ENCODE results near the gene ADAMTSL3.

ADAMTSL3 gene

GRCh38 chr15:83653639-83654378, at the start of gene ADAMTSL3:
TSS of gene ADAMTSL3 (plus strand) at chr15:83654123. CDS start at chr15:83655762, 1,639 bp downstream.
- peak in 1 of 3 experiments; percentile 3 for DNase-seq

- no peak for DNase-seq
These were observed 49.4 kb upstream of the ADAMTSL3 start for GRCh38 chr15:83604549-83604948.

GRCh38 chr15:83605111-83605945, 48.6 kb upstream of the ADAMTSL3 start:
- no peak for DNase-seq

- no peak for DNase-seq
These were observed 43.8 kb upstream of the ADAMTSL3 start for GRCh38 chr15:83610132-83610531.

GRCh38 chr15:83610901-83611685, 42.8 kb upstream of the ADAMTSL3 start:
- no peak for DNase-seq

- no peak for DNase-seq
These were observed 41.7 kb upstream of the ADAMTSL3 start for GRCh38 chr15:83612226-83612625.

GRCh38 chr15:83612898-83613635, 40.9 kb upstream of the ADAMTSL3 start:
- no peak for DNase-seq

- DNase-seq = no peak
These were observed 40.2 kb upstream of the ADAMTSL3 start for GRCh38 chr15:83613714-83614113.

GRCh38 chr15:83616840-83617239, 37.1 kb upstream of the ADAMTSL3 start:
- DNase-seq = no peak

- DNase-seq = no peak
These were observed 27.6 kb upstream of the ADAMTSL3 start for GRCh38 chr15:83626171-83626802.

GRCh38 chr15:83631534-83631933, 22.4 kb upstream of the ADAMTSL3 start:
- DNase-seq = no peak

- DNase-seq = no peak
These were observed 10.7 kb upstream of the ADAMTSL3 start for GRCh38 chr15:83643201-83643600.

GRCh38 chr15:83644439-83644838, 9.5 kb upstream of the ADAMTSL3 start:
- no peak for DNase-seq

GRCh38 chr15:83650831-83651230, 3.1 kb upstream of the ADAMTSL3 start:
- no peak for DNase-seq

- no peak for DNase-seq
These were observed 2.4 kb upstream of the ADAMTSL3 start for GRCh38 chr15:83651541-83651940.

GRCh38 chr15:83652626-83653204, 1.2 kb upstream of the ADAMTSL3 start:
- no peak for DNase-seq

- DNase-seq = no peak
These were observed 660 bp upstream of the ADAMTSL3 start for GRCh38 chr15:83653288-83653638.

GRCh38 chr15:83654379-83655236, 685 bp downstream of the ADAMTSL3 start:
- DNase-seq = no peak

- no peak for DNase-seq
These were observed 1.3 kb downstream of the ADAMTSL3 start for GRCh38 chr15:83655237-83655616.

- DNase-seq = no peak
These were observed 2.3 kb downstream of the ADAMTSL3 start for GRCh38 chr15:83656192-83656591.

Data from NCI-H1417 (cell line).